GM18502 (cell line): ENCODE results near the gene CDH4.
"Not testable (repeated sequence)": the region's sequence is repeated elsewhere in the genome, so short reads cannot be mapped to it uniquely, and the experiment has no call there.

Experiments
- ATAC-seq: cut with Tn5 transposase; IDR thresholded peaks from one replicate; pipeline ENCODE4 v1.9.1; 2021; ENCODE audit warnings: mild to moderate bottlenecking; ENCODE audit not compliant: unreplicated experiment, poor library complexity

The CDH4 gene

DNA sequence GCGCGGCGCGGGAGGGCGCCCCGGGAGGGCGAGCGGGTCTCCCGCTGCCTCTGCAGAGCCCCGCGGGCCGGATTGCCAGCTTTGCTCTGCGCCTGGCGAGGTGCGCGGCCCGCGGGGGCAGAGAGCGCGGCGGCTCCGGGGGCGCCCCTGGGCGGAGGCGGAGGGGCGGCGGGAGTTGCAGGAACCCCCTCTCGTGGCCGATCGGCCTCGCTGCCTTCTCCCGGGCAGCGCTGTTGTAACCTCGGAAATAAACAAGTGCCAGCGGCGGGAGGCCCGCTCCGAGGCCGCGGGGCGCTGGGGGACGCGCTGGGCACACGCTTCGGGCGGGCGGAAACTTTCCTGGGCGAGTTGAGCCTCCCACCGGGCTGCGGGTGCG is 1.2 kb downstream of the CDH4 start:
- no peak for ATAC-seq

DNA sequence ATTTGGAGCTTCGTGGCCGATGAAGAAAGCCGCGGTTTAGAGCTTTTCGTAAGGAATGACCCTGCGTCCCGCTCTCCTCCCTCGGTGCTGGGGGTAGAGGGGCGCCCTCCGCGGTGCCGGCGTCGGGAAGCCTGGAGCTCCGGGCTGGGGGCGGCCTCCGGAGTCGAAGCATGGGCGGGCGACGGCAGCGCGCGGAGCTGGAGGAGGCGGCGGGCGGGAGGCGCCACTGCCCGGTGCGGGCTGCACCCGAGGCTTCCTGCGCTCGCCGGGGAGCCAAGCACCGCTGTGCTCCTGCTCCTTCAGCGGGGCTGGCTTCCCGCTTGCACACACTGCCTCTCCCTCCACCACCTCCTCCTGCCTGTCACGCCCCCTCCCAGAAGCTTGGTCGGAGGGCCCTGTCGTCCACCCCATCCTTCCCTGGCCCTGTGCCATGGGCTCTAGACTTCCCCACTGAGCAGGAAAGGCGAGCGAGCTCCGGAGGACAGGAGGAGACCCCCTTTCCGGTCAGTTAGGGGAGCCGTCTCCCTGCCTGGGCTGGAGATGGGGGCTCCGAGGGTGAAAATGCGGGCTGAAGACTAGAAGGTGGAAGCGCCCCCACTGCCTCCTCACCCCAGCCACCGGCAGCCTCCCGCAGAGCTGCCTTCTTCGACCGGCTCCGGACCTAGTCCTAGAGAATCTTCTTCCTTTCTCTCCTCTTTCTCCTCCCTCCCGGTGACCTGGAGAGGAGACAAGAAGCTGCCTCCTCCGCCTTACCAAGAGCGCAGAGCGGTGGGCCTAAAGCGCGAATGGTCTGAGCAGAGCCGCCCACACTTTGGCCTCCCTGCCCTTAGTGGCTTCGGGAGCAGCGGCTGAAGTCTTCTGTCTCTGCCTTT is 1.8 kb downstream of the CDH4 start:
- ATAC-seq, result no peak

DNA sequence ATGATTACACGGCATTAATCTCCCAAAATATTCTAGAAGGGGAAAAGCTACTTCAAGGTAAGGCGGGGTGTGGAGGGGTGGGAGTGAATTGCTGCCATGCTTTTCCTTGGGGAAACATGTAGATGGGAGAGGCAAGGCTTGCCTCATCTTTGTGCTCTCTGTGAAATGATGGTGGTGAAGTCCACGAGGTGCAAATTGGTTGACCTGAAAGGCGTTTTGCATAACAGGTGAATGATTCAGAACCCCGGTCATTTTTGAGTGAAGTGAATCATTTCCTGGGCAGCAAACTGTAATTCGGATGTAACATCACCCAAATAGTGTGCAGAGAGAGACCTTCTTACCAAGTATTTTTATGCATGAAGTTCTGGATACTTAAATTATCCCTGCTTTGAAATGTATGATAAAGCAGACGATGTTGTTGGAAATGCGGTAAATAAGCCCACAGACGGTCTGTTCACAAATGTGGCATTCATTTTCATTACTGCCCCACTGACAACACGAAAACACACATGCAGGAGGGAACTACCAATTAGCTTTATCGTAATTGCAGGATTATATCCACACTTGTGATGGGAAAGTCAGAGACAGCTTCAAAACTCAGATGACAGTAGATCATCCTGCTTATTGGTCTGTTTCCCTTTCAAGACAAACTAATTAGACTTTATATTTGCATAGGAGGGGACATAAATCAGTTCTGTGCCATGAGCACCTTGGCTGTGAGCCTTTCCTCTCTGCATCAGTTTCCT is 3.0 kb downstream of the CDH4 start:
- ATAC-seq, result no peak

DNA sequence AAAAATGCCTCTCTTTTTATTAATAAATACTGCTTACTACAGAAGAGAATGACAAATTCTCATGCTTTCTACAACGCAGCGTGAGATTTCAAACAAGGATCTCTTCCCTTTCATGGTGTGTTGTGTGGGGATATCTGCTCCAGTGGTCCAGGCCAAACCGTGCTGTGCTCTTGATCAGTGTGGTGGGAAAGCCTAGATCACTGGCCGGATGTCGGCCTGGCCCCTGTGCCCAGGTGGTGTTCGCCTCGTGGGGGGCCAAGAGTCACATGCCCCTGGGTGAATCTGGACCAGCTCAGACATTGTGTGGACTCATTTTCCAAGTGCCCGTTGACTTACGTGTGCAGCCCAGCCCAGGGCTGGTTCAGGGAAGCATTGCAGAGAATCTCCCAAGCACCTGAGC is 4.3 kb downstream of the CDH4 start:
- ATAC-seq, result no peak

DNA sequence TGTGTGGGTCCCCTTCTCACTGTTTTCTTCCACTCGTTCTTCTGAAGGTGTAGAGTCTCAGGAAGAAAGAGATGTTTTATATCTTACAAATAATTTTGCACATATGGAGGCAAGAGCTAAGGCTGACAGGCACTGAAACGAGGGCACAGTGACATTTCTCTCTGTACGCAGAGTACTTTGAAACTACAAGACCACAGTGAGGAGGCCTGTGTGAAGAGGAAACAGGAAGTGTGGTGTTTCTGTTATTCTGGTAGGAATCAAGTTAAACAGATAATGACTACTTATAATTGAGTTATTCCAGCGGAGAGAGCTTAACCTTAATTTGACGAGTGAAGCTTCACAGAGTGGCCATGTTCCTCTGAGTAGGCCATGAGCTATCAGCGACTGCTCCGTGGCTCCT is 4.8 kb downstream of the CDH4 start:
- ATAC-seq, result no peak

DNA sequence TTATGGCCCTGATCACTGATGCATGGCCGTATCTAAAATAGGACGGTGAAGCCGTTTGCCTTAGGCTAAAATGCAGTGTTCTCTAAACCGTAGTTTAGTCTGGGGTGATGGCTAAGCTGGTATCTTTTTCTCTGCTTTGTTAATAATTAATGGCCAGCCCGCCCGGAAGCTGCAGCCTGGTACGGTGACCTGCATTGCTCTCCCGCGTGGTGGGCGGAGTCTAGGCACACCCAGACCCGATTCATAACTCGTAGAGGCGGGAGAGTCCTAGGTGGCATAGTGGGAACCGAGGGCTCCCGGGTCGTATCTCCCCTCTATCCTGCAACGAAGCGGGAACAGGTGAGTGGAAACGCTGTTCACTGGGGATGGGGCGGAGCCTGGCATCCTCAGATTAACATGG is 5.5 kb downstream of the CDH4 start:
- ATAC-seq, result no peak

DNA sequence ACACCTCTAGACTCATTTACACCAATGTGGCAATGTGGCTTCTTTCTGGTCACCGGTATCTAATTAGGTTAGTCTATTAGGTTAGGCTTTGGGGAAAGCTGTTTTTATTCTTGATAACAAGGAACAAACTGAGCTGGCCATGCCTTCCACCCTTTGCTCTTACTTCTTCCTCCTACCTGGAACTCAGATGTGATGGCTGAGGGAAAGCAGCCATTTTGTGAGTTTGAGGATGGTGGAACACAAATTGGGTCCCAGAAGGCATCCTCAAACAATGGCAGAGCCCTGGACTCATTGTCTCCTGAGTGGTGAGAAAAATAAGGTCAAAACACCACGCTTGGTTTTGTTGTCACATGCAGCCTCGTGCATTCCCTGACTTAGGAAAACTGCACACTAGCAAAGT is 7.7 kb downstream of the CDH4 start:
- no peak for ATAC-seq

DNA sequence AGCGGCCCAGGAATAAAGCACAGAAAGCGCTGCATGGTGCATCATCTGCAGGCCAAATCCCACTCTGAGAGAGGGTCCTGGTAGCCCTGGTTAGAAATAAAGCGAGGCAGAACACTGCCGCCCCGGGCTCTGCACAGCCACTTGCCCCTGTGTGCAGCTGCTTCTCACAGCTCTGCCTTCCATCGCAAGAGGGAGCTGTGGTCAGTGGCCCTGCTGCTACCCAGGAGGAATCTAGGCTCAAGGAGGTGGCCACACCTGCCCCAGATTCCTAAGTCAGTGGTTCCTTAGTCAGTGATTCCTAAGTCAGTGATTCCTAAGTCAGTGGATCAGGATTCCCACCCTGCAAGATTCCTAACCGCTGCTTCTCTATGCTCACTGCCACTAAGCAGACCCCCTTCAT is 8.8 kb downstream of the CDH4 start:
- ATAC-seq, result no peak

DNA sequence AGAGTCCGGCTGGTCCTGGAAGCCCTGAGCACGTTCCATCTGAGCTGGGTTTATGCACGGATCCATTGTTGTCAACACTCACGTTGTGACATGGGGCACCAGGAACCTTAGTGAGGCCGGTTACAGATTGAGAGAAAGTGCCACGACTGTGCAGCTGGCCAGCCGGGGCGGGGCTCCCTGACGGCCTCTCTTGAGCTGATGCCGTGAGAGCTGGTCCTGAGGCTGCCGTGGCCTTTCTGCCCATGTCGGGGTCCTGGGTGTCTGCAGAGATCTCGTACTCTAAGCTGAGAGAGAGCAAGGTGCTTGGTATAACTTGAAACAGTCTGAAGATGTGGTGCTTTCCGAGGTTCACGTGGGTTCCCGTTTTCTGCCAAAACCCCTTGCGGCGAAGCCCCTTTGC is 10.0 kb downstream of the CDH4 start:
- ATAC-seq, result no peak

DNA sequence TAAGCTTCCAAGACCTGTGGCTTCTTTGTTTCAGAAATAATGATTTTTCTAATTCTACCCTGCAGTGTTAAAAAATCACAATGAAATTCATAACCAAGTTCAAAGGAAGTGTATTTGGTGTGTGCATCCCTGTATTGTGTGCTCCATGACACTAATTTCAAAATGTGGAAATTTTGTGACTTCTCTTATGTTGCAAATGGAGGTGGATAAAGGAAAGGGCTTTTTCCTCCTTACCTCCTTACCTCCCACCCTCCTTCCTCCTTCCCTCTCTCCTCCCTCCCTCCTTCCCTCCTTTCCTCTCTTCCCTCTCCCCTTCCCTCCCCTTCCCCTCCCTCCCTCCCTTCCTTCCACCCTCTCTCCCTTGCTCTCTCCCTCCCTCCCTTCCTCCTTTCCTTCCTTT is 10.5 kb downstream of the CDH4 start:
- ATAC-seq, result no peak

DNA sequence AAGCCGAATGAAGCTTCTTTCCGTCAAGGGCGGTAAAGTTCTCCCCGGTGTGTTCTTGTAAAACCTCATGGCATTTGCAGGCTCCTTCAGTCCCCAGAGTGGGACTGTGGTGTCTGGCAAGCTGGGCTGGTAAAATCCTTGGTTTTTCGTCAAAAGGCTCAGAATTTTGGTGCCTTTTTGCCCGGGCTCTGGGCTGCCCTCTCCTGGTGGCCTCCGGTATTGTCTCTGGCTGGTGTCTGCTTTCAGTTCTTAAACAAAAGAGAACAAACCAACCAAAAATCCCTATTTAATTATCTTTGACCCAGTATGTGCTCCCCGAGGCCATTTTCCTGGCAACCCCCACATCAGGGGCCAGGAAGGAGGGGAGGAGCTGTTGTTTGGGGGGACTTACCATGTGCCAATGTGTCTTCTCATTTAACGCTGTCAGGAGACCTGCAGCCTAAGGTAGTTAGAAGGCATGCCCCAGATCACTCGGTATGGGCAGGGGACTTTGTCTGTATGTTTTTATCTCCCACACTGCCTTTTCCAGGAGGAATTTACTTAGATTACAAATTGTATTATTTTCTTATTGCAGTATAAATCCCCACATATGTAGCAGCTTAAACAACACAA is 11.1 kb downstream of the CDH4 start:
- ATAC-seq, result no peak

DNA sequence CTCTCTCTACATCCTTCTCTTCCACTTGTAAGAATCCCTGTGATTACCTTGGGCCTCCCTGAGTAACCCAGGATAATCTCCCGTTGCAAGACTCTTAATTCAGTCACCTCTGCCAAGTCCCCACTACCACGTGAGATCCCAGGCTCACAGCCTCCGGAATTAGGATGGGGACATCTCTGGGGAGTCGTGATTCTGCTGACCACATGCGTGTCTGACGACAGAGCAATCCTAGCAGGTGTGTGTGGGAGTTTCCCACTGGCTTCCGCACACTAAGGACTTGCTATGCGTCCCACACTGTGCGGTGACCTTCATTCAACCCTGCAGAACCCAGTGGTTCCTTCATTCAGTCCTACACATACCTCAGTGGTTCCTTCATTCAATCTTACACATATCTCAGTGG is 11.9 kb downstream of the CDH4 start:
- ATAC-seq, result no peak

DNA sequence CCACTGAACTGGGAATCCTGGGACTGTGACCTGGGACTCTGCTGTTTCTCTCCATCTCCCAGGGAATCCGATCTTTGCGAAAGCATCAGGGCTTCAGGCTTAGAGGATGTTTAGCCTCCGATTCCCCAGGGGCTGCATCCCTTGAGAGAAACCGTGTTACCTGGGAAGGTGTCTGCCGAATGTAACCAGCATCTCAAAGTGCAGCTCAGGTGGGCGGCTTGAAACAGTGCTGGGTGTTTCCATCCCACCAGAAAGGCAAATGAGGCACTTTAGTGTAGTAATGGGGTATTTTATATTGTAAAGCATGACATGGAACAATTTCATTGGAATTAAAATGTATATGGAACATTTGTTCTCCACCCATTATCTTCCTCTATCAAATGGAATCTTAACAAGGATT is 15.2 kb downstream of the CDH4 start:
- no peak for ATAC-seq

DNA sequence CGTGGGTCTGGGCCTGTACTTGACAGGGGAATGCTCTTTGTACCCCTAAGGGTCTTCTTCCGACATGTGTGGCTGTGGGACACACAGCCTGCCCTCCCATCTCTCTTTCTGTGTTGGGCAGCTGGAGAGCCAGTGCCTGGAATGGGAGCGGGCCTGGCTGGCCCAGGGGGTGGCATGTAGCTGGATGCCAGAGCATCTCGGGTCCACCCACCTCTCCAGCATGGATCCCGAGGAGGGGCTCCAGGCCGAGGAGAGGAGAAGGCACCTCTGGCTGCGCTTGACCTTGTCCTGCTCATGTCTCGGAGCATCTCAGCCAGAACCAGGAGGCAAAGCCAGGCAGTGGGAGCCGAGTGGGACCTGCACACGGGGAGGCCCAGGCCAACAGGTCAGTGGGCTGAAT is 16.0 kb downstream of the CDH4 start:
- no peak for ATAC-seq

DNA sequence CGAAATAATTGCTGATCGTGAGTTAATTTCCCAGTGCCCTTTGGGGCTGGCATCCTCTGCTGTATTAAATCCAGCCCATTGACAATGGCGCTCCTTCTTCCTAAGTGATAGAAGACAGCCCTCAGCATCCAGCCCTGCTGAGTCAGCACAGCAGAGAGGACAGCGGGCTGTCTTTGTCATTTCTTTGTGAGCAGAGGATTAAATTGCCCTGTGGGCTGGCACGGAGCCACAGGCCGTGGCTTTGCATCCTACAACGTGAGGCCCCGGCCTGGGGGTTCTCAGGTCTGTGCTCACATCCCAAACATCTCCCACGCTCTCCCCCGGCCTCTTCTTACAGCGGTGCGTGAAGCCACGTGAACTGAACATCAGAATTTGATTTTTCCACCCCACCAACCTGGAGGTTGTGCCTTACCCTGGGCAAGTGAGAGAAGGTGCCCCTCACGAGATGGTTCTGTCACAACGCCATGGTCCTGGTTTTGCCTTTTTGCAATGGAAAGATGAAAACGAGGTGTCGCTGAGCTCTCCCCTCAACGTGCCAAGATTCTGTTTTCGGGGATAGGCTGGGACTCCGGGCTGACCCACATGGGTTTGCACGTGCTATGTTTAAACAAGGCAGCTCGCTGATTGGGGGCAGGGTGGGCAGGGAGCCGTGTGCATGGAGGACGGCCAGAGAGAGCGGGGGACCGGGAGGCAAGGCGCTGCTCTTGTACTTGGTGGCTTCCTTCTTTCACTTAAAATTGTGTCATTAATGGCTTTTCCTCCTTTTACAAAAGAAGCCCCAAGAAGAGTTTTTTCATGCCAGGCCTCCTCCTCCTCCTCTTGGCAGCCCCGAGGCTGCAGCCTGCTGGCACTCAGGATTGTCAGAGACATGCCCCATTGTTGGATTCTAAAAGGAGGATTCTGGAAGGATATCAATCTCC is 19.5 kb downstream of the CDH4 start:
- ATAC-seq, result no peak

DNA sequence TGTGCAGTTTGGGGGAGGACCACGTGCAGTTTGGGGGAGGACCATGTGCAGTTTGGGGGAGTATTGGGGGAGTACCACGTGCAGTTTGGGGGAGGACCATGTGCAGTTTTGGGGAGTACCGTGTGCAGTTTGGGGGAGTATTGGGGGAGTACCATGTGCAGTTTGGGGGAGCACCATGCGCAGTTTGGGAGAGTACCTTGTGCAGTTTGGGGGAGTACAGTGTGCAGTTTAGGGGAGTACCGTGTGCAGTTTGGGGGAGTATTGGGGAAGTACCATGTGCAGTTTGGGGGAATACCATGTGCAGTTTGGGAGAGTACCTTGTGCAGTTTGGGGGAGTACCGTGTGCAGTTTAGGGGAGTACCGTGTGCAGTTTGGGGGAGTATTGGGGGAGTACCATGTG is 21.0 kb downstream of the CDH4 start:
- not testable (repeated sequence) for ATAC-seq

DNA sequence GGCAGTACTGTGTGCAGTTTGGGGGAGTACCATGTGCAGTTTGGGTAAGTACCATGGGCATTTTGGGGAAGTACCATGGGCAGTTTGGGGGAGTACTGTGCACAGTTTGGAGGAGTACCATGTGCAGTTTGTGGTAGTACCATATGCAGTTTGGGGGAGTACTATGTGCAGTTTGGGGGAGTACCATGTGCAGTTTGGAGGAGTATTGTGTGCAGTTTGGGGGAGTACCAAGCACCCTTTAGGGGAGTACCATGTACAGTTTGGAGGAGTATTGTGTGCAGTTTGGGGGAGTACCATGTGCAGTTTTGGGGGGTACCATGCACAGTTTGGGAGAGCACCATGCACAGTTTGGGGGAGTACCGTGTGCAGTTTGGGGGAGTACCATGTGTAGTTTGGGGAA is 21.6 kb downstream of the CDH4 start:
- ATAC-seq, result not testable (repeated sequence)

DNA sequence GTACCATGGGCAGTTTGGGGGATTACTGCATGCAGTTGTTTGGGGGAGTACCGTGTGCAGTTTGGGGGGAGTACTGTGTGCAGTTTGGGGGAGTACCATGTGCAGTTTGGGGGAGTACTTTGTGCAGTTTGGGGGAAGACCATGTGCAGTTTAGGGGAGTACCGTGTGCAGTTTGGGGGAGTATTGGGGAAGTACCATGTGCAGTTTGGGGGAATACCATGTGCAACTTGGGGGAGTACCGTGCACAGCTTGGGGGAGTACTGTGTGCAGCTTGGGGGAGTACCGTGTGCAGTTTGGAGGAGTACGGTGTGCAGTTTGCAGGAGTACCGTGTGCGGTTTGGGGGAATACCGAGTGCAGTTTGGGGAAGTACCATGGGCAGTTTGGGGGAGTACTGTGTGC is 22.3 kb downstream of the CDH4 start:
- ATAC-seq, result no peak

DNA sequence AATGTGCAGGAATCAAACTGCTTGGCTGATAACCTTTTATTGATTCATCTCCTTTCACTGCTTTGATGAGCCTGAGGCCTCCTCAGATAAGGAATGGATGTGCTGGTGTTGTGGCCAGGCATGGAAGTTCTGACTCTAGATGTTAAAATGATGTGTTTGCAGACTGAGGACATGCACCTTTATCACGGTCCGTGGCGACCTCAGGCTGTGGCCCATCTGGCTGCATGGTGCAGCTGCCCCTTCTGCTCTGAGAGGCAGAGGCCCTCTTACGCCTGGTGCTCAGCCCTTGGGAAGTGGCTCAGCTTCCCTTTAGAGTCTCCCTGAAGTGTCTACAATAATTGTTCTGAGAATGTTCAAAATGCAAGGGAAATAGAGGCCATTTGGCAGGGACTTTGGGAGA is 26.2 kb downstream of the CDH4 start:
- ATAC-seq, result no peak

DNA sequence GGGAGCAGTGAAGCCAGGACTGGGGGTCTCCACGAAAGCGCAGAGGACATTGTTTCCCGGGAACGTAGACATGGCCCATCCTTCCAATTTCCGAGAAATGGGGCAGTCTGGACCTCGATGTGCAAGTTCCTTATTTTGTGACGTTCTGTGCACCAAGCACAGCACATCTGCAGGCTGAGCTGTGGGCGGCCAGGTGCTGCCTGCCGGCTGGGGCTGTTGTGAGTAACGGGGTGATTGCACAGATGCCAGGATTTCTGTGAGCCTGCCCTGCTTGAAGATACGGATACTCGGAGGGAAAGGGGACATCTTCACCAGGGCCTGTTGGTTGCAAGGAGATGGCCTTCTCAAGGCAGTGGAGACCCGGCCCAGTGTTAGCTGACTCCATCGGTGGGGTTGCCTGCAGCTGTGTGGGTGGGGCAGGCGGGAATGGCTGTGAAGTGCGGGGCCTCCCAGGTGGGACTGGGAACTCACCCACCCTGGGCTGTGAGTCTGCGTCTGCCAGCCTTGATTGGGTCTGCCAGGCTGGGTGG is 27.6 kb downstream of the CDH4 start:
- no peak for ATAC-seq
